HG02884 (cell line): ENCODE results near the gene ADAMTS2.

ENCODE experiments used
- ATAC-seq: cut with Tn5 transposase; IDR thresholded peaks from one replicate; pipeline ENCODE4 v1.9.1; 2021; ENCODE audit warnings: mild to moderate bottlenecking, moderate library complexity; ENCODE audit not compliant: unreplicated experiment

ADAMTS2 gene

GRCh38 chr5:179345183-179345432, 153 bp downstream of the ADAMTS2 start:
- ATAC-seq = no peak

GRCh38 chr5:179344431-179345182, 654 bp downstream of the ADAMTS2 start:
- no peak for ATAC-seq

- ATAC-seq = no peak
These were observed 1.4 kb downstream of the ADAMTS2 start for GRCh38 chr5:179343719-179344430.

- no peak for ATAC-seq
These were observed 2.1 kb downstream of the ADAMTS2 start for GRCh38 chr5:179343021-179343718.

GRCh38 chr5:179342577-179342976, 2.7 kb downstream of the ADAMTS2 start:
- no peak for ATAC-seq

- ATAC-seq = no peak
These were observed 4.8 kb downstream of the ADAMTS2 start for GRCh38 chr5:179340465-179340864.

- ATAC-seq = no peak
These were observed 5.3 kb downstream of the ADAMTS2 start for GRCh38 chr5:179339996-179340395.

- no peak for ATAC-seq
These were observed 6.2 kb downstream of the ADAMTS2 start for GRCh38 chr5:179339081-179339480.

- ATAC-seq = no peak
These were observed 7.2 kb downstream of the ADAMTS2 start for GRCh38 chr5:179337796-179338676.

- no peak for ATAC-seq
These were observed 8.1 kb downstream of the ADAMTS2 start for GRCh38 chr5:179336871-179337795.

GRCh38 chr5:179336126-179336870, 9.0 kb downstream of the ADAMTS2 start:
- ATAC-seq = no peak

- no peak for ATAC-seq
These were observed 11.2 kb downstream of the ADAMTS2 start for GRCh38 chr5:179333796-179334761.

- no peak for ATAC-seq
These were observed 12.4 kb downstream of the ADAMTS2 start for GRCh38 chr5:179332741-179333290.

- no peak for ATAC-seq
These were observed 13.5 kb downstream of the ADAMTS2 start for GRCh38 chr5:179331591-179332375.

GRCh38 chr5:179330186-179330900, 14.9 kb downstream of the ADAMTS2 start:
- no peak for ATAC-seq

GRCh38 chr5:179328291-179328690, 17.0 kb downstream of the ADAMTS2 start:
- ATAC-seq = no peak
